ENCODE results near the gene WAPL. TPM values are rescaled to one million over a fixed set of nuclear protein-coding genes. Genes with fewer than 3 reads are reported as not detected.

WAPL gene
- total and polyA plus RNA-seq, 2 of the 13 experiments (the other 11 are each of a cell fraction or from before 2014, with no cell fraction given) = 13.2 to 43.5 TPM

DNA sequence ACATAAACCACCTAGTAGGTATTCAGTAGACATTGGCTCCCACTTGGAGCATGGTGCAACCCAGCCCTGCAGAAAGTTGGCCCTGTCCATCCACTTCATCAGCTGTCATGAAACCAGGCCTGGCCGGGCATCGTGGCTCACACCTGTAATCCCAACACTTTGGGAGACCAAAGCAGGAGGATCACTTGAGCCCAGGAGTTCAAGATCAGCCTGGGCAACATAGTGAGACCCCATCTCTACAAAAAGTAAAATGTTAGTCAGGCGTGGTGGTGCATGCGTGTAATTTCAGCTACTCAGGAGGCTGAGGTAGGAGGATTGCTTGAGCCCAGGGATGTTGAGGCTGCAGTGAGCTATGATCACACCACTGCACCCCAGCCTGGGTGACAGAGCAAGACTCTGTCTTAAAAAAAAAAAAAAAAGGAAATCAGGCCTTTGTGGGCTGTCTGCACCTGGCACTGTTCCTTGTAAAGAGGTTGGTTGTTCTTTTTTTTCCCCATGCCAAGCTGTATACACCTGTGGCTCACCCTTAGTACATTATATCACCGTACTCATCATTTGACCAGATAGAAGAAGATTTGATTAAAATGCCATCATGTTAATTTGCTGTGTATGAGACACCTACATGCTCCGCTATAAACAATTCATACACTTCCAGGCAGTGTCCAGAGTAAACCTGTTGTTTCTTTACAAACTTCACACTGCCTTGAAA is 109.6 kb downstream of the WAPL start:
- peaks cover 37% of the 10 kb centered on the region for H3K4me1 ChIP-seq (ENCODE audit: insufficient read depth, low read length)
- H3K9ac ChIP-seq (ENCODE audit: insufficient read depth, low read depth, low read length) = peak overlapping the region; percentile 41; the same call in 1 of the 2 replicates
- no peak for TF ChIP-seq ESRRA (CRISPR knock-in tag; IDR thresholded peaks at IDR 0.05; ENCODE audit: low read depth)
- TF ChIP-seq, protein P1, sequence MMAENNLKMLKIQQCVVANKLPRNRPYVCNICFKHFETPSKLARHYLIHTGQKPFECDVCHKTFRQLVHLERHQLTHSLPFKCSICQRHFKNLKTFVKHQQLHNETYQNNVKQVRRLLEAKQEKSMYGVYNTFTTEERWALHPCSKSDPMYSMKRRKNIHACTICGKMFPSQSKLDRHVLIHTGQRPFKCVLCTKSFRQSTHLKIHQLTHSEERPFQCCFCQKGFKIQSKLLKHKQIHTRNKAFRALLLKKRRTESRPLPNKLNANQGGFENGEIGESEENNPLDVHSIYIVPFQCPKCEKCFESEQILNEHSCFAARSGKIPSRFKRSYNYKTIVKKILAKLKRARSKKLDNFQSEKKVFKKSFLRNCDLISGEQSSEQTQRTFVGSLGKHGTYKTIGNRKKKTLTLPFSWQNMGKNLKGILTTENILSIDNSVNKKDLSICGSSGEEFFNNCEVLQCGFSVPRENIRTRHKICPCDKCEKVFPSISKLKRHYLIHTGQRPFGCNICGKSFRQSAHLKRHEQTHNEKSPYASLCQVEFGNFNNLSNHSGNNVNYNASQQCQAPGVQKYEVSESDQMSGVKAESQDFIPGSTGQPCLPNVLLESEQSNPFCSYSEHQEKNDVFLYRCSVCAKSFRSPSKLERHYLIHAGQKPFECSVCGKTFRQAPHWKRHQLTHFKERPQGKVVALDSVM (CRISPR knock-in tag; IDR thresholded peaks at IDR 0.05) = 0 out of 2 replicates have a peak, but pooled peaks have one; percentile 29
- TF ChIP-seq ZNF121 (CRISPR knock-in tag; IDR thresholded peaks at IDR 0.05) = peak; percentile 95
- TF ChIP-seq, protein P2, sequence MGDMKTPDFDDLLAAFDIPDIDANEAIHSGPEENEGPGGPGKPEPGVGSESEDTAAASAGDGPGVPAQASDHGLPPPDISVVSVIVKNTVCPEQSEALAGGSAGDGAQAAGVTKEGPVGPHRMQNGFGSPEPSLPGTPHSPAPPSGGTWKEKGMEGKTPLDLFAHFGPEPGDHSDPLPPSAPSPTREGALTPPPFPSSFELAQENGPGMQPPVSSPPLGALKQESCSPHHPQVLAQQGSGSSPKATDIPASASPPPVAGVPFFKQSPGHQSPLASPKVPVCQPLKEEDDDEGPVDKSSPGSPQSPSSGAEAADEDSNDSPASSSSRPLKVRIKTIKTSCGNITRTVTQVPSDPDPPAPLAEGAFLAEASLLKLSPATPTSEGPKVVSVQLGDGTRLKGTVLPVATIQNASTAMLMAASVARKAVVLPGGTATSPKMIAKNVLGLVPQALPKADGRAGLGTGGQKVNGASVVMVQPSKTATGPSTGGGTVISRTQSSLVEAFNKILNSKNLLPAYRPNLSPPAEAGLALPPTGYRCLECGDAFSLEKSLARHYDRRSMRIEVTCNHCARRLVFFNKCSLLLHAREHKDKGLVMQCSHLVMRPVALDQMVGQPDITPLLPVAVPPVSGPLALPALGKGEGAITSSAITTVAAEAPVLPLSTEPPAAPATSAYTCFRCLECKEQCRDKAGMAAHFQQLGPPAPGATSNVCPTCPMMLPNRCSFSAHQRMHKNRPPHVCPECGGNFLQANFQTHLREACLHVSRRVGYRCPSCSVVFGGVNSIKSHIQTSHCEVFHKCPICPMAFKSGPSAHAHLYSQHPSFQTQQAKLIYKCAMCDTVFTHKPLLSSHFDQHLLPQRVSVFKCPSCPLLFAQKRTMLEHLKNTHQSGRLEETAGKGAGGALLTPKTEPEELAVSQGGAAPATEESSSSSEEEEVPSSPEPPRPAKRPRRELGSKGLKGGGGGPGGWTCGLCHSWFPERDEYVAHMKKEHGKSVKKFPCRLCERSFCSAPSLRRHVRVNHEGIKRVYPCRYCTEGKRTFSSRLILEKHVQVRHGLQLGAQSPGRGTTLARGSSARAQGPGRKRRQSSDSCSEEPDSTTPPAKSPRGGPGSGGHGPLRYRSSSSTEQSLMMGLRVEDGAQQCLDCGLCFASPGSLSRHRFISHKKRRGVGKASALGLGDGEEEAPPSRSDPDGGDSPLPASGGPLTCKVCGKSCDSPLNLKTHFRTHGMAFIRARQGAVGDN (CRISPR knock-in tag; IDR thresholded peaks at IDR 0.05) = peak; percentile 43
- no peak; the same call in 1 of the 2 replicates for TF ChIP-seq SALL1 (CRISPR knock-in tag; IDR thresholded peaks at IDR 0.05)
- TF ChIP-seq, protein P3, sequence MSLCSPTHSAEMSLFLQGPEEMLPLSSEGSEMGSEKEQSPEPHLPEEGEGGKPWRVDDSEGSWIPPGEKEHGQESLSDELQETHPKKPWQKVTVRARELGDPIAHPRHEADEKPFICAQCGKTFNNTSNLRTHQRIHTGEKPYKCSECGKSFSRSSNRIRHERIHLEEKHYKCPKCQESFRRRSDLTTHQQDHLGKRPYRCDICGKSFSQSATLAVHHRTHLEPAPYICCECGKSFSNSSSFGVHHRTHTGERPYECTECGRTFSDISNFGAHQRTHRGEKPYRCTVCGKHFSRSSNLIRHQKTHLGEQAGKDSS (CRISPR knock-in tag; IDR thresholded peaks at IDR 0.05; ENCODE audit: borderline replicate concordance, low read depth) = 0 out of 2 replicates have a peak, but pooled peaks have one; percentile 5
- peak overlapping the region; percentile 64 for H3K27ac ChIP-seq (ENCODE audit: extremely low read length, insufficient read depth, low read length)
- no peak overlapping the region for H3K4me3 ChIP-seq (replicated peaks in 1 of 3; ENCODE audit: insufficient read depth in 1 of 3, low read depth in 2 of 3, low read length in 3 of 3)
- FAIRE-seq (no peak), DNase-seq (ENCODE audit: low spot score) (no peak), ATAC-seq (peak; percentile 42)
- H3K79me2 ChIP-seq (ENCODE audit: insufficient read depth, low read length) = no peaks in the 10 kb centered on the region
- no peaks in the 10 kb centered on the region for H3K9me3 ChIP-seq (ENCODE audit: low read length)
- H3K36me3 ChIP-seq (replicated peaks in 1 of 2; ENCODE audit: control insufficient read depth in 1 of 2, insufficient read depth in 2 of 2, low read length in 2 of 2) = no peaks in the 10 kb centered on the region
- POLR2A ChIA-PET = interaction anchor here (0.7 to 2.8 kb wide), 3 partner anchors 9 to 26 kb away, joined by 3 to 38 read pairs (median 35); no protein-coding TSS in a partner anchor
- no TSS peak for BruUV-seq (replicated peaks)
- H3K4me2 ChIP-seq (ENCODE audit: low read depth, low read length) = peak overlapping the region; percentile 57
- no peak overlapping the region for H2AFZ ChIP-seq (ENCODE audit: low read length)
- intact Hi-C loops (cut with micrococcal nuclease; ENCODE audit: unreplicated experiment) = loop anchor here (2.0 kb wide), 1 partner anchor 29 kb away; no protein-coding TSS in a partner anchor
- H3K27me3 ChIP-seq (ENCODE audit: control insufficient read depth in 1 of 2, insufficient read depth in 2 of 2, low read length in 2 of 2) = no peaks in the 10 kb centered on the region
- CTCF ChIA-PET (ENCODE audit: low intra/inter-chr PET ratio, low total read pairs) = no interaction called here
- in situ Hi-C loops (cut with HindIII; ENCODE audit: extremely low pct_ligation_motif_present, low pct_unique_long_range_greater_than_20kb) = no loop called here
- H4K20me1 ChIP-seq (ENCODE audit: insufficient read depth, low read length) = no peaks in the 10 kb centered on the region
- WGBS (ENCODE audit: low lambda C conversion rate) = 89% methylated on average over 6 of the region's 6 CpGs
